Cardiac ventricle fibroblast (primary cell): Measurements from ENCODE around the gene OXSR1. TPM values are rescaled to one million over a fixed set of nuclear protein-coding genes. Genes with fewer than 3 reads are reported as not detected.

Source experiments
- total RNA-seq: library from RNA; depleted of rRNA; stranded (reverse); fragments of >200 nt; gene quantifications from 2 replicates; pipeline ENCODE4 v1.2.3, GENCODE V29; 2015

OXSR1 gene
- total RNA-seq, result 16.1 and 18.4 TPM in 2 replicates

DNA sequence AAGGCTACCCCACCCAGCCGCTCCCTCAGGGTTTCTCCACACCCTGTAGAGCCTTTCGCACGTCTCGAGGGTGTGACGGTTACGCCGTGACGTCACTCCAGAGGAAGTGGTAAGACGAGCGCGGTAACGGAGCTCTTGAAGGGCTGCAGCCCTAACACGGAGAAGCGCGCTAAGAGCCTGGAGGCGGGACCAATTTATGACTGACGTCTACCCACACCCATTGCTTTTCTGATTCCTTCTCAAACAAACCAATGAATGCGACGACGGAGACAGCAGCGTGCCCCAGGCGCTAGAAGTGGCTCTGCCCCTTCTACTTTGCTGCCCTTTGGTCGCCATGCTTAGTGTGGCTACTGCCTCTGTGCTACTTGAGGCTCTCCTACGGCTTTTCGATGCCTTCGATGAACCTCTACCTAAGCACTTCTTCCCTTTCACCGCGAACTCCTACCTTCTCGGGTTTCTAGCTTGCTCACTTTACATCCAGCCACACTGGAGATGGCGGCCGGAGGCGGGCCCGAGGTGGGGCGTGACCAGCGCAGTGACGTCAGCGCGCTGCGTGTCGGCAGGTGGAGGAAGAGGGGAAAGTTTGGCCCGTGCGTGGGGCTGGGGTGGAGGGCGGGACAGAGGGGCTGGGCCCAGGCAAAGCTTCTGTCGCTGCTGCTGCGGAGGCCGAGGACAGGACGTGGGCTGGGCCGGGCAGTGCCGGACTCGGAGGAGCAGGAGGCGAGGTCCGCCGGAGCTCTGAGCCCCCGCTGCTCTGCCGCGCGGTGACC, at the start of gene OXSR1:
Gene OXSR1 (plus strand): TSS at position 586 of the 770 bp plus-strand sequence. CDS start 340 bp downstream, outside the sequence.

DNA sequence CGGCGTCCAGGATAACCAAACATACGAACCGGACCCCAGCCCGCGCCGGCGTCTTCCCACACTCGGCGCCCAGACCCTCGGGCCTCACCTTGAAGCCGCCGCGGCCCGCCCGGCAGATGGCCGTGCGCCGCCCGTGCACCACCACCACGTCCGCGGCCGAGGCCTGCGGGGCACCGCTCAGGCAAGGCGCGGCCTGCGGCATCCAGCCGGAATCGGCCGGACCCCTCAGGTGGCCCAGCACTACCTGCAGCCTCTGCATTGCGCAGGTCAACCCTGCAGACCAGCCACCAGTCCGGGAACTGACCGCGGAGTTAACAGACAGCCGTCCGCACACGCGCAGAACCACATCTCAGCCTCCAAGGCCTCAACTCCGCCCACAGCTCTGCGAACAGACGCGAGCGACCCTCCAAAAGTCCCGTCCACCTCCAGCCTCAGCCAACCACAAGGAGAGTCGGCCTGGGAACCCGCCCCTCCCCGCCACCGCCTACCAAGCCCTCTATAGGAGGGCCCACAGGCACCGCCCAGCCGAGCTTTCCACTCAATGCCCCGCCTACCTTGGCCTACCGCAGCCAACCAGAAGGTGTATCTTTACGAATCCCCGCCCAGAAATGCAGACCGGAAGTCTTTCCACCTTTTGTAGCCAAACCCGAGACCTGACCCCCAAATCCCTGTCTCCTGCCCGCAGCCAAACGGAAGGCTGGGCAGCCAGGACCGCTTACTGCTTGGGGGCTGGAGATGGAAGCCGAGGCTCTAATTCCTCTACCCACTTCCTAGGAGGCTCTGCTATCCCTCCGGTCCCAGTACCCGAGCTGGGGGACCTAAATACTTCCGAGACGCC, 28.3 kb upstream of the OXSR1 start, which contains the start of gene ACAA1:
Gene ACAA1 (minus strand): TSS at position 351 of the 838 bp plus-strand sequence. CDS start 92 bp downstream, at position 259.

DNA sequence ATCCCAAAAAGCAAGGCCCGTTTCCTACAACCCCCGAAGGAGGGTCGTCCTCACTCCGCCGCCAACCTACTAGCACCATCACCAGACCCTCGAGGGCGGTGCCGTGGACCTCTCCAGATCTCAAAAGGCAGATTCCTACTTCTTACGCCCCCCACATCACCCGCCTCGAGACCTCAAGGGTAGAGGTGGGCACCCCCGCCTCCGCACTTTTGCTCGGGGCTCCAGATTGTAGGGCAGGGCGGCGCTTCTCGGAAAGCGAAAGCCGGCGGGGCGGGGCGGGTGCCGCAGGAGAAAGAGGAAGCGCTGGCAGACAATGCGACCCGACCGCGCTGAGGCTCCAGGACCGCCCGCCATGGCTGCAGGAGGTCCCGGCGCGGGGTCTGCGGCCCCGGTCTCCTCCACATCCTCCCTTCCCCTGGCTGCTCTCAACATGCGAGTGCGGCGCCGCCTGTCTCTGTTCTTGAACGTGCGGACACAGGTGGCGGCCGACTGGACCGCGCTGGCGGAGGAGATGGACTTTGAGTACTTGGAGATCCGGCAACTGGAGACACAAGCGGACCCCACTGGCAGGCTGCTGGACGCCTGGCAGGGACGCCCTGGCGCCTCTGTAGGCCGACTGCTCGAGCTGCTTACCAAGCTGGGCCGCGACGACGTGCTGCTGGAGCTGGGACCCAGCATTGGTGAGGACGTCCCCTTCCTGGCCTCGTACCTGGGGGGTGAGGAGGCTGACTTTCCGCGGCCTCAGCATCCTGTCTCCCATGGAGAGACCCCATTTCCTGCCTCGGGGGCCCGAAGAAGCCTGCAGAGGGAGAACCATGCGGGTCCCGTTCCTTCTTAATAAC, 26.8 kb upstream of the OXSR1 start, which contains the start of gene MYD88:
Gene MYD88 (plus strand): TSS at position 313 of the 842 bp plus-strand sequence. CDS start 40 bp downstream, at position 353.

DNA sequence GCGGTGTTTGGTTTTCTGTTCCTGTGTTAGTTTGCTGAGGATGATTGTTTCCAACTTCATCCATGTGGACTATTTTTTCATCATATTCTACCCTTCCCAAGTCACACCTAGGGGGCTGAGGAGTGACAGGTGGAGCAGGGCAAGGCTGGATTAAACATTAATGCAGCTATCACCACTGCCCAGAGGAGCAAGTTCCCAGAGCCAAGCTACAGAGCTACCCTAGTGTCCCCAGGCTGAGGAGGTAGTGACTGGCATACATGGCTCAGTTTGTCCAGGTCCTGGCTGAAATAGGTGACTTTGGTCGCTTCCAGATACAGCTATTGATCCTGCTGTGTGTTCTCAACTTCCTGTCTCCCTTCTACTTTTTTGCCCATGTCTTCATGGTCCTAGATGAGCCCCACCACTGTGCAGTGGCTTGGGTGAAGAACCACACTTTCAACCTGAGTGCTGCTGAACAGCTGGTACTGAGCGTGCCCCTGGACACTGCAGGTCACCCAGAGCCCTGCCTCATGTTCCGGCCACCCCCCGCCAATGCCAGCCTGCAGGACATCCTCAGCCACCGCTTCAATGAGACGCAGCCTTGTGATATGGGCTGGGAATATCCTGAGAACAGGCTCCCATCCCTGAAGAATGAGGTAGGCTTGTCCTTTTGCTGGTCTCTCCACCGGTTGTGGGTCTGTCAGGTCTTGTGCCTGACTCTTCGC, 100.4 kb downstream of the OXSR1 start, which contains the start of gene SLC22A13:
Gene SLC22A13 (plus strand): TSS at position 209 of the 704 bp plus-strand sequence. CDS start 49 bp downstream, at position 258.

DNA sequence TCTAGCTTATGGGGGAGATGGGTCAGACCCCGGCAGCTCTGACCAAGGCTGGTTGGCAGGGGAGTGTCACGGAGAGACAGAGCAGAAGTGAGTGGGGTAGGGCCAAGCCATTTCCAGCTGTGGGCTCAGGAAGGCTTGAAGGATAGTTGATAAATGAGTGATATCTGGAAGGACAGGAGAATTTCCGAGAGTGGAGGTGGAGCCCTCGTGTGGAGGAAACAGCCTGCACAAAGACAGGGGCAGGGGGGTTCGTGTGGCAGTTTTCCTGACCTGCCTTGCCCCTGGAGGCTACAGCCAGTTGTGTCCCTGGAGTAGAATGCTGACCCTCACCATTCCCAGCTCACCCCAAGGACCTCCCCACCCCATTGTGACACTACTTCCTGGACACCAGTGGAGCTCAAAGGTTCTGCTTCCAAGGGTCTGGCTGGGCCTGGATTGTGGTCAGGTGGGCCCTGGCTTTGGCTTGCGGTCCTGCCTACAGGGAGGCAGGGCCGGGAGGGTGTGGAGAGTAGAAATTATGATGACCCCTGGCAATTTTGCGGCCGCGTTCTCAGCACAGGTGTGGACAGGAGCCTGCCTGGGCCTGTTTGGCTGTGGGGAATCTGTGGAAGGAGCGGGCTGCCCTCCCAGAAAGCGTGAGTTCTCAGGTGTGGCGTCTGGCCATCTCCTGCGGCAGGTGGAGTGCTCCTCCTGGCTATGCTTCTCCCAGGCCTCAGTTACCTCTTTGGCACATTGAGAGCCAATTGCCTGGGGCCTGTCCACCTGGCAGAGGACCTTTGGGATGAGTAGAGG, 116.8 kb downstream of the OXSR1 start, which contains the start of gene SLC22A14:
Gene SLC22A14 (plus strand): TSS at position 400 of the 792 bp plus-strand sequence. CDS start 23,733 bp downstream, outside the sequence.

Other genes with a start within 250 kb of the OXSR1 start
- gene VILL, start 174.8 kb upstream of the OXSR1 start, total RNA-seq, result 7.2 and 12.9 TPM in 2 replicates
- 26.6 and 33.5 TPM in 2 replicates for gene PLCD1, start 135.9 kb upstream of the OXSR1 start, total RNA-seq
- gene DLEC1, start 126.3 kb upstream of the OXSR1 start, total RNA-seq, result 0.05 and 0.12 TPM in 2 replicates
- 50.4 and 53.5 TPM in 2 replicates for gene ACAA1, start 28.4 kb upstream of the OXSR1 start, total RNA-seq
- 27.7 and 33.1 TPM in 2 replicates for gene MYD88, start 26.9 kb upstream of the OXSR1 start, total RNA-seq
- gene SLC22A13, start 100.3 kb downstream of the OXSR1 start, total RNA-seq, result not detected in 2 replicates
- not detected in 2 replicates for gene SLC22A14, start 116.8 kb downstream of the OXSR1 start, total RNA-seq
- 3.8 and 8.4 TPM in 2 replicates for gene XYLB, start 181.2 kb downstream of the OXSR1 start, total RNA-seq